NCI-H69 (cell line): ENCODE results near the gene STT3B.
"Not testable (repeated sequence)": the region's sequence is repeated elsewhere in the genome, so short reads cannot be mapped to it uniquely, and the experiment has no call there.

ENCODE experiments used
- DNase-seq: peaks from one replicate; lab custom pipeline; 2025; lab: John Stamatoyannopoulos, UW

The STT3B gene

DNA sequence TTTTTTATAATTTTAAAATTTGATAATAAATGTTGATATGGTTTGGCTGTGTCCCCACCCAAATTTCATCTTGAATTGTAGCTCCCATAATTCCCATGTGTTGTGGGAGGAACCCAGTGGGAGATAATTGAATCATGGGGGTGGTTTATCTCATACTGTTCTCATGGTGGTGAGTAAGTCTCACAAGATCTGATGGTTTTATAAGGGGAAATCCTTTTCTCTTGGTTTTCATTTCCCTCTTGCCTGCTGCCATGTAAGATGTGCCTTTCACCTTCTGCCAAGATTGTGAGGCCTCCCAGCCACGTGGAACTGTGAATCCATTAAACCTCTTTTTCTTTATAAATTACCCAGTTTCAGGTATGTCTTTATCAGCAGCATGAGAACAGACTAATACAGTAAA lies 72.6 kb downstream of the STT3B start:
- DNase-seq, result not testable (repeated sequence)

- peak; percentile 0 for DNase-seq
Measured at GRCh38 chr3:31606453-31606852, 73.7 kb downstream of the STT3B start.

DNA sequence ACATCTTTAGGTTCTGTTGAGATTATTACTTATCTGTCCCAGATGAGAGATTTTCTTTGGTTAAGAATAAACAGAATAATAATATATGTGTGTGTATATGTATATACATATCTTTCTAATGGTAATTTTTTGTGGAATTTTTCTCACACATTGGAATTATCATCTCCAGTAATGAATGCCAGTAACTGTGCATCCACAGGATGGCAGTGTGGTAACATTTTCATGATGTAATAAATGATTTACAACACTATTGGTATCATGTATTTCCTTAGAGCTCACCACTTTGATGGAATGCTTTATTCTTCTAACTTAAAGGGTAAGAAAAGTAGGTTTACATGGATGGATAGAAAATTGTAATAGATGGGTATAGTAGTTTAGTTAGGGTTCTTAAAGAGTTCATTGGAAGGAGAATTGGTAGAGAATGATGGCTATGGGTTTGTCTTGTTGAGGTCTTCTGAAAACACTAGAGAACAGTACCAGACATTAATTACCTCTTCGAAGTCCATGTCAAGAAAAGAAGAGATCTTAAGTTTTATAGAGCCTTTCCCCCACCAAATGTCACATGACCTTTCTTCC lies 78.1 kb downstream of the STT3B start:
- peak; percentile 40 for DNase-seq

DNA sequence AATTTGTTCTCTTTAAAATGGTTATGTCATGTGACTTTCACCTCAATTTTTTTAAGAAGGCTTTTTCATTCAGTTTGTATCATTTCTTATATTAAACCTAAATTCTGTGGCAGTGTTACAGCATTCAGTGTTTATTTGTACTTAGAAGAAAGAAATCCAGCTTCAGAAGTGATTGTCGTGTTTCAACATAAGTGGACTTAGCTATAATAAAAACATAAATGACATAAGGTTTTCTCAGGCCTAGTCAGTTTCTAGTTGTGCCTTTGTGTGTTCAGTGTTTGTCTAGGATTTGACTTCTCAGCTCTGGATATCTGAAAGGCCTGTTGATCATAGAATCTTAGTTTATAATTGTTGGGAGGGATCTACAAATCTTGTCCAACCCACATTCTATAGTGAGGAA lies 80.5 kb downstream of the STT3B start:
- DNase-seq, result no peak

- peak; percentile 15 for DNase-seq
Measured at GRCh38 chr3:31613654-31614053, 80.9 kb downstream of the STT3B start.

- DNase-seq, result peak; percentile 74
Measured at GRCh38 chr3:31614162-31614921, 81.6 kb downstream of the STT3B start.

DNA sequence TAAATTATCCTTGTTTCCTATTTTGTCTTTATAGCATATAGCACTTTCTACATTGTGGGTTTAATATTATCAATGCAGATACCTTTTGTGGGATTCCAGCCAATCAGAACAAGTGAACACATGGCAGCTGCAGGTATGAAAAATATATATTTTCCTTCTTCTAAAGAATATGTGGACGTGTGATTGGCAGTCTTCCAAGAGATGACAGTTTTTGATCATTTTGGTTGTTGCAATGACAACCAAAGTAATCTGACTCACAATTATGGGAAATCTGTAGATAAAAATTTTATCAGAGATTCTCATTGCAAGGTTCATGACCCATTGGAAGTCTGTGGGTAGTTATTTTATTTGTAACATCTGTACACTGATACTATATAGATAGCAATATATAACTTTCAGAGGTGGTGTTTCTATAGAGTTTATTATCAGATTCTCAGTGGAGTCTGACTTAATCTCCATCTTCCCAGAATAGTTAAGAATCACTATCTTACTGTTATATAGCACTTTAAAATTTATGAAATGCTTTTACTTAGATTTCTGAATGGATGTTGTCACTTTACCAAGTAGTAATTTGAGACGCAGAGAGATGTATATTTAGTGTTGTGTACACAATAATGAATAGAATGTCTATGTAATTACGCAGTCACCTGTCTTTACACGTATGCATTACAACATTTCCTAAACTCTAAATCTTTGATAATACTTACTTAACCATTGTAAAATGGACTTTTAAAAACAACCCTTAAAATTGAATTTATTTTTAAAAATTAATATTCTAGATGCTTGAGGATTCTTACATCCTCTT lies 82.5 kb downstream of the STT3B start:
- peak; percentile 63 for DNase-seq

DNA sequence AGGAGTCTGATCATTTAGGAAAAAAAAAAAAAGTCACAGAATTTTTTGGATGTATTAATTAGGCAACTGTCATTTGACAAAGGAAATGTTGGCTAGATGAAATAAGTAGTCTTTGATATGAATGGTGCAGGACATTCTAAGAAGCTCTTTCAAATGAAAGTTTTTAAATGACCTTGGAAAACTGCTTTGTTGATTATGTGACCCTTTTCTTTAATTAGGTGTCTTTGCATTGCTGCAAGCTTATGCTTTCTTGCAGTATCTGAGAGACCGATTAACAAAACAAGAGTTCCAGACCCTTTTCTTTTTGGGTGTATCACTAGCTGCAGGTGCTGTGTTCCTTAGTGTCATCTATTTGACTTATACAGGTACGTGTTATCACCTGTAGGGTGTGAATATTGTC lies 84.0 kb downstream of the STT3B start:
- no peak for DNase-seq

- no peak for DNase-seq
Measured at GRCh38 chr3:31620656-31621055, 87.9 kb downstream of the STT3B start.

- DNase-seq, result no peak
Measured at GRCh38 chr3:31621314-31621713, 88.6 kb downstream of the STT3B start.

DNA sequence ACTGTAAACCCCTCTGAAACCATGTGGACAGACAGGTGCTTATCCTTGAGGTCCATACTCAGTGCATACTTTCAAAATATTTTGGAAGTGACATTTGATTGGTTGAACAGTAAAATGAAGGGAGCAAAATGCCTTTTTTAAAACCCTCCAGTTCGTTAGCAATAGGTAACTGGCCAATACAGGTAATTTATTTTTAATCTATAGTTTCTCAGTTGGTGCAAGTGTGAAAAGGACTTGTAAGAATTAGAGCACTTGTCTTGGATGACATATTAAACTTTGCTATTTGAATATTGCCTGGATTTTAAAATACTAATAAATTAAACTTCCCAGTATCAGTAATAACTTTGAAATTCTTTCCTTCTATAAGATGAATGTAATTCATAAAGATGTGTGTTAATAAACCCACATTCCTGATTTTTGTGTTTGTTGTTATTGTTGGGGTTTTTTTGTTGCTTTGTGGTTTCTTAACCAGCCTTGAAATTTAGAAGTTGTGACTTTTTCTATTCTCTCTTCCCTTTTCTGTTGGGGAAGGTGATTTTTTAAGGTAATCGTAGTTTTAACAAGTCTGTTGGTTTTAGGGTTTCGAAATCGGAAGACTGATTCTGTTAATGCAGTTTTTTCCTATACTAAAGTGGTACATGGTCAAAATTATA lies 90.0 kb downstream of the STT3B start:
- no peak for DNase-seq

DNA sequence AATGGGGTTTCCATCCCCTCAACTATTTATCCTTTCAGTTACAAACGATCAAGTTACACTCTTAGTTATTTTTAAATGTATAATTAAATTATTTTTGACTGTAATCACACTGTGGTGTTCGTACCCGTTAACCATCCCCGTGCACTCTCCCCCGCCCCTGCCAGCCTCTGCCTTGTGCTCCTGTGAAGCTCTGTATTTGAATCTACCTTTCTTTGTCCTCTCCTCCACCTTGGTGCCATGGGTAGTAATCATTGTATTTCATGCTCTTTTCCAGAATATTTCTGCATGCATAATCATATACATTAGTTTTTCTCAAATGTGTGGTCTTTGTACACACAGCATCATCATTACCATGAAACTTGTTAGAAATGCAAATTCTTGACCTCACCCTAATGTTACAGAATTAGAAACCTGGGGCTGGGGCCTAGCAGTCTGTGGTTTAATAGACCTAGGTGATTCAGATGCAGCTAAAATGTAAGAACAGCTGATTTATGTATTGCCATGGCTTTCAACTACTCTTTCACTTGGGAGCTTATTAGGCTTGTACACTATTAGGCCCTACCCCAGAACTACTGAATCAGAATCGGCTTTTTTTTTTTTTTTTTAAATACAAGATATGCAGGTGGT lies 91.5 kb downstream of the STT3B start:
- DNase-seq, result no peak

DNA sequence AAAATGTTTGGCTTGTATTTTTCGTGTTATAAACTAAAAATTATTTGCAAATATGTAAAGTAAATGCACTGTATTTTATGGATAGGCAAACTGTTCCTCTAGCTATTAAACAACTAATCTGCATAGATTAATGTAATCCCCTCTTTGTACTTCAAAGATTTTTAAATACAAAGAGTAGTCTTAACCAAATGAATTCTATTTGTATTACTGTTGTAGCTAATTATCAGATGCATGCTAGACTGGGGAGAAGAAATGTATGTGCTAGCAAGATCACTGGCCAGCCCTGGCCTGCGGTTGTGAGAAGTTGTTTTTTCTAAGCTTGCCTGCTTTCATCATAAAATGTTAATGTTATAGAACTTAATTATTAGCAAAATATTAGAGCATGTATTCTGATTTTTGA lies 92.6 kb downstream of the STT3B start:
- DNase-seq, result no peak

DNA sequence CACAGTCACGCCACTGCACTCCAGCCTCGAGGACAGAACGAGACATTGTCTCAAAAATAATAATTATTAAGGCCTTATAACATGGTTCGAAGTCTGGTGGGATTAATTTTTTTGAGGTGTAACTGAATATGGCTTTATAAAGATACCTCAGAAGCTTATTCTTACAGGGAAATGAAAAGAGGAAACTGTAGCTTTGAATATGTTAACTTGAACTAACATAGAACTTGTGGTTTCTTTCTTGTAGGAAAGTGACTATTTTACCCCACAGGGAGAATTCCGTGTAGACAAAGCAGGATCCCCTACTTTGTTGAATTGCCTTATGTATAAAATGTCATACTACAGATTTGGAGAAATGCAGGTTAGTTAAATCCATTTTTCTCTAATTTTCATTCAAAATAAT lies 96.3 kb downstream of the STT3B start:
- no peak for DNase-seq

DNA sequence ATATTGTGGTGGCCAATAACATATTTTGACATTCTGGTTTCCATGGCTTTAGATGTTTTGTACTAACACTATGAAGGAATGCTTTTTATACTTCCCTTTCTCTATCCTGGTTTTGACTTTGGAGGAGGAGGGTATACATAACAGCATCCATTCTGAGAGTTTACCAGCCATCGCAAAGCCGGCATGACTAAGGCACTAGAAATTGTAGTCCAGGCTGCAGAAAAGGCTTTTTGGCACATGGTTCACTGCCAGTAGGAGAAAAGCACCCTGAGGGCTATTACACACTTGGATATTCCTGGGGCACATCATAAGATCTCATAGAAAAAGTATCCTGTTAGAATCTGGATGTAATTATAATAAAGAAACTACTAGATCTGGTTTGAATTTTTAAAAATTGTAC lies 101.8 kb downstream of the STT3B start:
- DNase-seq, result no peak

- no peak for DNase-seq
Measured at GRCh38 chr3:31635545-31635944, 102.8 kb downstream of the STT3B start.

GRCh38 chr3:31636049-31636448 lies 103.3 kb downstream of the STT3B start:
- no peak for DNase-seq

DNA sequence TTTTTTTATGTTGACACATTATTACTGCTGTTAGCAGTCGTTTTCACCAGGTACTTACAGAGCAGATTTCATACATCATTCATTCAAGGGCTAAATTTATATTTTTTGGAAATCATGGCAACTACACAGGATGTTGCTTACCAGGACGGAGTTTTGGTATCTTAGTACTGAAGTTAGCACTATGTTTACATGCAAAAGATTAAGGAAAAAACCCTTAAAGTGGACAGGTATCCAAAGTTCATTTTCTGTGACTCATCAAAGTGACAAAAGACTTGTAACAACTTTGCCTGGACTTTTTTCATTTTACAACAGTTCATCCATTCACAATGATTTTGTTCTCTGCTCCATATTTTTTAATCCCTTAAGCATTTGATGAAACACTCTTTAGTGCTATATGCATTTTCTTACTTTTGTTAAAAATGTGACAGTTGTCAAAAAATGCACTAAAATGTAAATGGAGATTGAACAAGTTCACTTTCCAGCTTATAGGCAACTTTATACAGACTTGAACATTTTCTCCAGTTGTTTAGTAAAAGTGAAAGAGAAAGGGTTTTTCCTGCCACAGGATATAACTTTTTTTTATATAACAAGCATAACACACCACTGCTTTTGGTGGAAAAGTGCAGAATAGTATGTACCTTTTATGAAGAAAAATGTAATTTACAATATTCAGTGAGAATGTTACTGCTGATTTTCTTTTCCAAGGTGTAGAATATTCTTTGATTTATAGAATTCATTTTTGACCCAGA lies 104.1 kb downstream of the STT3B start:
- DNase-seq, result no peak

GRCh38 chr3:31639828-31640227 lies 107.1 kb downstream of the STT3B start:
- no peak for DNase-seq

- DNase-seq, result no peak
Measured at GRCh38 chr3:31645256-31645655, 112.5 kb downstream of the STT3B start.

- DNase-seq, result no peak
Measured at GRCh38 chr3:31648286-31648968, 115.7 kb downstream of the STT3B start.
